Endothelial cell of umbilical vein (primary cell): ENCODE measurements around the gene PNLIP. TPM values are rescaled to one million over a fixed set of nuclear protein-coding genes. Genes with fewer than 3 reads are reported as not detected.

Source experiments
- BruUV-seq: library from RNA; stranded (reverse); fragments of 400-500 nt; replicated peaks from 2 replicates; lab custom pipeline; 2021; lab: Mats Ljungman, UMichigan
- CTCF ChIA-PET: fragments of 300-600, 350-600 bp; sonication (Branson Sonifier 250); formaldehyde crosslinking; loops from one replicate; lab custom pipeline; 2021; ENCODE audit warnings: antibody characterized with exemption, inconsistent platforms; lab: Charles Lee
- POLR2A ChIA-PET: fragments of 300-600, 350-600 bp; sonication (Branson Sonifier 250); formaldehyde crosslinking; loops from one replicate; lab custom pipeline; 2021; ENCODE audit warnings: antibody characterized with exemption, inconsistent platforms; lab: Charles Lee
- DNase-seq: peaks from one replicate; pipeline ENCODE4 v3.0.0-alpha.2; 2011; ENCODE audit warnings: low read depth, low spot score
- FAIRE-seq: peaks from 2 replicates; lab custom pipeline; 2011; peaks lifted over from hg19 to GRCh38; lab: Jason Lieb, UNC
- H2AFZ ChIP-seq: 2 replicates; pipeline ENCODE4 v1.6.0; 2012; ENCODE audit warnings: low read depth, low read length, control low read depth, inconsistent platforms
- H3K27ac ChIP-seq: 2 replicates; pipeline ENCODE4 v1.5.1; 2011; ENCODE audit warnings: low read depth, mild to moderate bottlenecking, control low read depth, low read length, moderate library complexity; ENCODE audit not compliant: insufficient read depth
- H3K27me3 ChIP-seq, 2 experiments: 2 replicates each; pipeline versions ENCODE4 v1.6.0 to v1.6.1; 2011; ENCODE audit warnings: low read length in 2 of 2, mixed read lengths in 1 of 2; ENCODE audit not compliant: control insufficient read depth in 2 of 2, insufficient read depth in 2 of 2
- H3K36me3 ChIP-seq, 2 experiments: 2 replicates in 1 of 2; 3 replicates in 1 of 2; pipeline ENCODE4 v1.5.1; 2011; ENCODE audit warnings: low read length in 2 of 2, mild to moderate bottlenecking in 1 of 2, moderate library complexity in 1 of 2; ENCODE audit not compliant: control insufficient read depth in 2 of 2, insufficient read depth in 2 of 2; ENCODE audit errors: extremely low read depth in 1 of 2
- H3K4me1 ChIP-seq: 3 replicates; pipeline ENCODE4 v1.5.1; 2011; ENCODE audit warnings: mild to moderate bottlenecking, low read length; ENCODE audit not compliant: control insufficient read depth, insufficient read depth; ENCODE audit errors: extremely low read depth
- H3K4me2 ChIP-seq: 2 replicates; pipeline ENCODE4 v1.6.1; 2011; ENCODE audit warnings: low read length, control low read depth, mixed read lengths; ENCODE audit not compliant: insufficient read depth
- H3K4me3 ChIP-seq, 3 experiments: fragments of 200-600 bp in 1 of 3; sonication (generic), shearing (Covaris generic) in 1 of 3; replicated peaks in 1 of 3; 2 replicates each; pipeline ENCODE4 v1.5.1; 2011 to 2016; ENCODE audit warnings: control low read depth in 3 of 3, low read length in 3 of 3, mild to moderate bottlenecking in 2 of 3, inconsistent platforms in 1 of 3, low read depth in 1 of 3, moderate library complexity in 1 of 3; ENCODE audit not compliant: insufficient read depth in 1 of 3
- H3K79me2 ChIP-seq: 2 replicates; pipeline ENCODE4 v1.6.0; 2012; ENCODE audit warnings: low read length, inconsistent platforms; ENCODE audit not compliant: control insufficient read depth, insufficient read depth
- H3K9ac ChIP-seq: replicated peaks from 2 replicates; pipeline ENCODE3; 2011; ENCODE audit warnings: low read length, control low read depth; ENCODE audit not compliant: insufficient read depth; ENCODE audit errors: extremely low read depth
- H3K9me1 ChIP-seq: replicated peaks from 3 replicates; pipeline ENCODE4 v1.6.0; 2011; ENCODE audit warnings: mild to moderate bottlenecking, low read length; ENCODE audit not compliant: control insufficient read depth, insufficient read depth; ENCODE audit errors: extremely low read depth
- H3K9me3 ChIP-seq: replicated peaks from 2 replicates; pipeline ENCODE4 v1.5.1; 2012; ENCODE audit warnings: low read length, inconsistent platforms; ENCODE audit not compliant: control insufficient read depth, insufficient read depth
- H4K20me1 ChIP-seq: replicated peaks from 2 replicates; pipeline ENCODE3; 2011; ENCODE audit warnings: mild to moderate bottlenecking, low read length; ENCODE audit not compliant: control insufficient read depth, insufficient read depth; ENCODE audit errors: extremely low read depth
- EZH2 ChIP-seq: IDR thresholded peaks from 2 replicates; pipeline ENCODE4 v1.6.1; 2012; ENCODE audit warnings: borderline replicate concordance, low read depth, mild to moderate bottlenecking, moderate library complexity, low read length, inconsistent platforms; ENCODE audit not compliant: severe bottlenecking
- FOS ChIP-seq: IDR thresholded peaks from 2 replicates; pipeline ENCODE4 v1.6.1; 2011; ENCODE audit warnings: mild to moderate bottlenecking, low read length, moderate library complexity, borderline replicate concordance; ENCODE audit not compliant: insufficient read depth
- GATA2 ChIP-seq: IDR thresholded peaks from 2 replicates; pipeline ENCODE4 v1.7.0; 2011; ENCODE audit warnings: low read depth, mild to moderate bottlenecking, moderate library complexity, mixed read lengths, low read length; ENCODE audit not compliant: insufficient read length, insufficient read depth
- JUN ChIP-seq: IDR thresholded peaks from 2 replicates; pipeline ENCODE4 v1.6.1; 2011; ENCODE audit warnings: borderline replicate concordance, low read depth; ENCODE audit not compliant: insufficient read length, insufficient read depth
- MYC ChIP-seq: IDR thresholded peaks from one replicate; pipeline ENCODE4 v1.6.1; 2011; ENCODE audit warnings: mild to moderate bottlenecking, low read depth, low read length
- POLR2A ChIP-seq: IDR thresholded peaks from 2 replicates; pipeline ENCODE4 v1.6.1; 2012; ENCODE audit warnings: low read depth, mild to moderate bottlenecking, control low read depth, low read length
- POLR2AphosphoS5 ChIP-seq: IDR thresholded peaks from 2 replicates; pipeline ENCODE4 v1.6.1; 2012; ENCODE audit warnings: low read depth, mild to moderate bottlenecking, control low read depth, low read length, moderate library complexity; ENCODE audit not compliant: insufficient read depth
- dilution Hi-C: fragments of 300-500 bp; cut with MboI; formaldehyde crosslinking; loops from one replicate; pipeline ENCODE4 v1.15.0; 2019; ENCODE audit warnings: low sequenced_read_pairs; ENCODE audit not compliant: extremely low pct_ligation_motif_present
- intact Hi-C: fragments of 100-400 bp; cut with micrococcal nuclease; formaldehyde crosslinking; loops from one replicate; pipeline ENCODE4 v1.10.0; 2022
- polyA plus RNA-seq, 4 experiments: library from polyadenylated mRNA; depleted of rRNA in 3 of 4; stranded (reverse) in 3 of 4; unstranded in 1 of 4; fragments of >200 nt; gene quantifications; 2 replicates each; pipeline versions ENCODE4 v1.2.1 to v1.2.3, GENCODE V29; 2011 to 2012; ENCODE audit warnings: missing spikeins in 1 of 4
- total RNA-seq: library from RNA; stranded (reverse); gene quantifications from 2 replicates; pipeline ENCODE4 v1.2.3, GENCODE V29; 2021
- TF ChIP-seq, protein P1 (sequence below), 2 donors: IDR thresholded peaks; 1 replicate in 1 of 2; 2 replicates in 1 of 2; pipeline ENCODE4 v1.5.1; 2011; ENCODE audit warnings: low read length in 2 of 2, mild to moderate bottlenecking in 2 of 2, moderate library complexity in 2 of 2, control low read depth in 1 of 2, inconsistent platforms in 1 of 2, low read depth in 1 of 2; ENCODE audit not compliant: insufficient read depth in 1 of 2; ENCODE audit errors: extremely low read depth in 1 of 2
- TF ChIP-seq, protein P2 (sequence below): IDR thresholded peaks from 2 replicates; pipeline ENCODE4 v1.6.1; 2011; ENCODE audit not compliant: insufficient read depth, insufficient read length

Gene PNLIP
- total and polyA plus RNA-seq, 2 donors (not counting 3 experiments of a cell fraction or from before 2014, with no cell fraction given), result not detected

DNA sequence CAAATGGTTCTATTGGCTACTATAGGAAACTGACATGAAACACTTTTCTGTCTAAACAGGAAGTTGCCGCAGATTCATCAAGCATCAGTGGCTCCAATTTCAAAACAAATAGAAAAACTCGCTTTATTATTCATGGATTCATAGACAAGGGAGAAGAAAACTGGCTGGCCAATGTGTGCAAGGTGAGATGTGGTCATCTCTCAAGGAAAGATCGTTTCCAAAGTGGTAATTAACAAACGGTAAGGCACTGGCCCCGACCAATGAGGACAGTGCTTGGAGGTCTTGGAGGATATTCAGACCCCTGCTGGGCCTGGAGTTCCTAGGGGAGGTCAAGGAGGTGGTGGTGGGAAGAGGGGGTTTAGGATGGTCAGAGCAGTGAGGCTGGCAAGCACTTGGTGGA lies 2.6 kb downstream of the PNLIP start:
- ChIA-PET POLR2A (no interaction called here), CTCF (no interaction called here)
- TF ChIP-seq, protein P1, sequence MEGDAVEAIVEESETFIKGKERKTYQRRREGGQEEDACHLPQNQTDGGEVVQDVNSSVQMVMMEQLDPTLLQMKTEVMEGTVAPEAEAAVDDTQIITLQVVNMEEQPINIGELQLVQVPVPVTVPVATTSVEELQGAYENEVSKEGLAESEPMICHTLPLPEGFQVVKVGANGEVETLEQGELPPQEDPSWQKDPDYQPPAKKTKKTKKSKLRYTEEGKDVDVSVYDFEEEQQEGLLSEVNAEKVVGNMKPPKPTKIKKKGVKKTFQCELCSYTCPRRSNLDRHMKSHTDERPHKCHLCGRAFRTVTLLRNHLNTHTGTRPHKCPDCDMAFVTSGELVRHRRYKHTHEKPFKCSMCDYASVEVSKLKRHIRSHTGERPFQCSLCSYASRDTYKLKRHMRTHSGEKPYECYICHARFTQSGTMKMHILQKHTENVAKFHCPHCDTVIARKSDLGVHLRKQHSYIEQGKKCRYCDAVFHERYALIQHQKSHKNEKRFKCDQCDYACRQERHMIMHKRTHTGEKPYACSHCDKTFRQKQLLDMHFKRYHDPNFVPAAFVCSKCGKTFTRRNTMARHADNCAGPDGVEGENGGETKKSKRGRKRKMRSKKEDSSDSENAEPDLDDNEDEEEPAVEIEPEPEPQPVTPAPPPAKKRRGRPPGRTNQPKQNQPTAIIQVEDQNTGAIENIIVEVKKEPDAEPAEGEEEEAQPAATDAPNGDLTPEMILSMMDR (IDR thresholded peaks at IDR 0.05; ENCODE audit: extremely low read depth in 1 of 2, insufficient read depth in 1 of 2, low read depth in 1 of 2, low read length in 2 of 2), result no peak
- no peak for TF ChIP-seq POLR2AphosphoS5
- TF ChIP-seq, protein P2, sequence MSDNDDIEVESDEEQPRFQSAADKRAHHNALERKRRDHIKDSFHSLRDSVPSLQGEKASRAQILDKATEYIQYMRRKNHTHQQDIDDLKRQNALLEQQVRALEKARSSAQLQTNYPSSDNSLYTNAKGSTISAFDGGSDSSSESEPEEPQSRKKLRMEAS, result no peak
- no peak for TF ChIP-seq JUN
- no peak for TF ChIP-seq MYC
- no peak for TF ChIP-seq POLR2A
- no peak for TF ChIP-seq EZH2
- TF ChIP-seq FOS, result no peak
- no peak for TF ChIP-seq GATA2
- dilution Hi-C loops, result no loop called here
- intact Hi-C loops, result no loop called here
- no peaks in the 10 kb centered on the region for H3K27me3 ChIP-seq
- H3K4me3 ChIP-seq, result no peak overlapping the region
- H3K36me3 ChIP-seq, result no peaks in the 10 kb centered on the region
- no peak overlapping the region for H3K9ac ChIP-seq
- no peak for DNase-seq
- no peak for FAIRE-seq
- no peak overlapping the region for H2AFZ ChIP-seq
- H3K4me1 ChIP-seq, result no peaks in the 10 kb centered on the region
- no peak overlapping the region for H3K4me2 ChIP-seq
- H3K9me1 ChIP-seq, result no peaks in the 10 kb centered on the region
- no peaks in the 10 kb centered on the region for H3K9me3 ChIP-seq
- H3K79me2 ChIP-seq, result no peaks in the 10 kb centered on the region
- BruUV-seq, result no TSS peak
- no peaks in the 10 kb centered on the region for H4K20me1 ChIP-seq
- no peak overlapping the region for H3K27ac ChIP-seq
